Measurements from ENCODE around the gene IQGAP3. TPM values are rescaled to one million over a fixed set of nuclear protein-coding genes. Genes with fewer than 3 reads are reported as not detected.
A peak's percentile ranks its signal among the peaks of the same experiment; 100 is the strongest.

The IQGAP3 gene
- total RNA-seq, 2 donors from 2014 or later: 0.52 TPM; not detected in 1

DNA sequence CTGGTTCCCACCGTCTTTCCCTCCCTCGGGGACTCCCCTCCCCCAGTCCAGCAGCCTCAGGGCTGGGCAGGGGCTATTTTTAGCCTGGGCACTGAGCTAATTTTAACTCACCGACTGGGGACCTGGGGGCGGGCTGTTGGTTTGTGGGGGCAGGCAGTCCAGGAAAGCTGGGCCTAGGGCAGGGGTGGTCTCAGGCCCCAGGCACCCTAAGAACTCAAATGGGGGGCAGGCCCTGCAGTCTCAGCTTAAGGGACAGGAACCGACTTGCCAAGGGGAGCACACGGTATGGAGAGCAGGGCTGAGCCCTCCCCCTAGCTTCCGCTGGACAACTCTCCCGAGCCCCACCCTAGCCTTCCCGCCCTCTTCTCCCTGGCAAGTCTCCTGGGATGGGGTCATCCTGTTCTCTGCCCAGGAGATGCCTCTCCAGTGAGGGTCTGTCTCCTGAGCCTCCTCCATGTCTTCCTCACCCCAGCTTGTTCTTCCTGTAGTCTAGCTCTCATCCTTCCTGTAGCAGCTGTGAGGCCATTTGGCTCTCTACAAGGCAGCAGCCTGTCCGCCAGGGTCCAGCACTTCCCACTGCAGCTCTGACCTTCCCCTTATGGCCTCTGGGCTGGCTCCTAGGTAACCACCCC, 81.8 kb downstream of the IQGAP3 start:
- intact Hi-C loops (cut with DNase I): no loop called here

DNA sequence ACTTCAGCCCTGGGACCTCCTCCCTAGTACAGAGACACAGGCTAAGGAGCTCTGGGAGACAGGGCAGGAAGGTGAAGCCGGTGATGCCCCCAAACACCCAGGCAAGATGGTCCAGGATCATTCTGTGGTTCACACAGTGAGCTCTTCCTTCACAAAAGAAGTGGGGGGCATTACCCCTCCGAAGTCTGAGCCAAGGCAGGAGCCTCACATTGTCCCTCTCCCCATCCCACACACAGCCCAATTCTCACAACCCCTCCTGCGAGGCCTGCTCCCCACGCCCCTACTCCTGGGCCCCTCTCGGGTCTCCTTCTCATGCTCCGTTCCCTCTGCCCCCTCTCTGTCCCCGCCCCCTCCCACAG, 82.5 kb downstream of the IQGAP3 start:
- Histone ChIP-seq H3K27ac (peak overlapping the region in 3 of 4 donors; percentile 60 to 71 (median 63)), H3K4me3 (no peak overlapping the region), H3K36me3 (replicated peaks in 1 of 2; ENCODE audit: insufficient read depth in 1 of 2, low read depth in 2 of 2) (no peaks in the 10 kb centered on the region), H3K9me3 (no peaks in the 10 kb centered on the region), H3K27me3 (no peaks in the 10 kb centered on the region), H3K4me1 (peaks cover 80% of the 10 kb centered on the region)
- DNase-seq (no peak), ATAC-seq (no peak)
- no peak for TF ChIP-seq POLR2A (IDR thresholded peaks at IDR 0.05)
- TF ChIP-seq, protein P1, sequence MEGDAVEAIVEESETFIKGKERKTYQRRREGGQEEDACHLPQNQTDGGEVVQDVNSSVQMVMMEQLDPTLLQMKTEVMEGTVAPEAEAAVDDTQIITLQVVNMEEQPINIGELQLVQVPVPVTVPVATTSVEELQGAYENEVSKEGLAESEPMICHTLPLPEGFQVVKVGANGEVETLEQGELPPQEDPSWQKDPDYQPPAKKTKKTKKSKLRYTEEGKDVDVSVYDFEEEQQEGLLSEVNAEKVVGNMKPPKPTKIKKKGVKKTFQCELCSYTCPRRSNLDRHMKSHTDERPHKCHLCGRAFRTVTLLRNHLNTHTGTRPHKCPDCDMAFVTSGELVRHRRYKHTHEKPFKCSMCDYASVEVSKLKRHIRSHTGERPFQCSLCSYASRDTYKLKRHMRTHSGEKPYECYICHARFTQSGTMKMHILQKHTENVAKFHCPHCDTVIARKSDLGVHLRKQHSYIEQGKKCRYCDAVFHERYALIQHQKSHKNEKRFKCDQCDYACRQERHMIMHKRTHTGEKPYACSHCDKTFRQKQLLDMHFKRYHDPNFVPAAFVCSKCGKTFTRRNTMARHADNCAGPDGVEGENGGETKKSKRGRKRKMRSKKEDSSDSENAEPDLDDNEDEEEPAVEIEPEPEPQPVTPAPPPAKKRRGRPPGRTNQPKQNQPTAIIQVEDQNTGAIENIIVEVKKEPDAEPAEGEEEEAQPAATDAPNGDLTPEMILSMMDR (IDR thresholded peaks at IDR 0.05): no peak
- WGBS, 2 donors: 19 to 27% methylated on average over 6 to 7 of the region's 7 CpGs
- intact Hi-C loops (cut with DNase I): no loop called here

More for the DNA sequence above, 81.8 kb downstream of the IQGAP3 start:
- no peaks in the 10 kb centered on the region for H3K9me3 ChIP-seq
- H3K4me3 ChIP-seq: no peak overlapping the region
- ATAC-seq: no peak
- peak overlapping the region; percentile 6 to 71 (median 62) for H3K27ac ChIP-seq
- peaks cover 83% of the 10 kb centered on the region for H3K4me1 ChIP-seq
- TF ChIP-seq, protein P1 (IDR thresholded peaks at IDR 0.05): peak in 3 of 7 experiments; percentile 19 to 39 (median 22)
- no peak for TF ChIP-seq POLR2A (IDR thresholded peaks at IDR 0.05)
- H3K36me3 ChIP-seq (replicated peaks in 1 of 2; ENCODE audit: insufficient read depth in 1 of 2, low read depth in 2 of 2): no peaks in the 10 kb centered on the region
- no peaks in the 10 kb centered on the region for H3K27me3 ChIP-seq
- WGBS, 2 donors: 13 to 27% methylated on average over 6 to 10 of the region's 10 CpGs
- DNase-seq: peak in 1 of 4 donors; percentile 44

DNA sequence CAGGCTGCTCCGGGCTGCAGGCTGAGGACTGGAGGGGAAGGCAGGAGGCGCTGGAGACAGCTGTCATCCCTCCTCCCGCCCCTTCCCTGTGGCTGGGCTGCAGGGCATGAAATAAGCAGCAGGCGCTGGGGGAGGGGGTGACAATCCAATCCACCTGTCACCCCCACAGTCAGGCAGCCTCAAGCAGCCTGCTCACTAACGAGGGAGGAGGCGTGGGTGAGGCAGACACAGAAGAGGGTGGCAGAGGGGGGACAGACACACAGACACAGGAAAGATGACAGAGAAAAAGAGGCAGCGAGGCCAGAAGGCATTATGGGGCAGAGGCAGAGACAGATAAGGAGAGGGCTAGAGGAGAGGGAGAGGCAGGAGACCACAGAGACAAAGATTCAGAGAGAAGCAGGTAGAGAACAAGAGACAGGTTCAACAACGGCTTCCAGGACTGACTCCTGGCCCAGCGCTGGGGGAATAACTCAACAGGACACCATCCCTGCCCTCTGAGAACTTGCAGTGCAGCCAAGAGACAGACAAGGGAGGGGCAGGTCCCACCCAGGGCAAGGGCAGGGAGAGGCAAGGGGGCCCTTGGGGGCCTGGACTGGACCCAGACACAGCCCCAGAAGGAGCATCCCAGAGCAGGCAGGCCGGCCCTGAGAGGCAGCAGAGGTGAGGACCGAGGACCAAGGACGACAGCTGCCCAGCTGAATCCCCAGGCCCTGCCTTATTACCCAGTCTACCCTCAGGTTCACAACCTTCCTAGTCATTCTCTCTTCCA, 83.0 kb downstream of the IQGAP3 start:
- no peak for ATAC-seq
- whole genome bisulfite sequencing, 2 donors: 14 to 23% methylated on average over 8 to 12 of the region's 12 CpGs
- Histone ChIP-seq H3K27me3 (no peaks in the 10 kb centered on the region), H3K4me1 (peaks cover 80% of the 10 kb centered on the region), H3K36me3 (replicated peaks in 1 of 2; ENCODE audit: insufficient read depth in 1 of 2, low read depth in 2 of 2) (no peaks in the 10 kb centered on the region), H3K4me3 (no peak overlapping the region), H3K9me3 (no peaks in the 10 kb centered on the region), H3K27ac (peak overlapping the region in 3 of 4 donors; percentile 60 to 71 (median 63))
- no peak for TF ChIP-seq POLR2A (IDR thresholded peaks at IDR 0.05)
- intact Hi-C loops (cut with DNase I): no loop called here
- peak in 3 of 4 donors; percentile 52 to 56 (median 54) for DNase-seq

DNA sequence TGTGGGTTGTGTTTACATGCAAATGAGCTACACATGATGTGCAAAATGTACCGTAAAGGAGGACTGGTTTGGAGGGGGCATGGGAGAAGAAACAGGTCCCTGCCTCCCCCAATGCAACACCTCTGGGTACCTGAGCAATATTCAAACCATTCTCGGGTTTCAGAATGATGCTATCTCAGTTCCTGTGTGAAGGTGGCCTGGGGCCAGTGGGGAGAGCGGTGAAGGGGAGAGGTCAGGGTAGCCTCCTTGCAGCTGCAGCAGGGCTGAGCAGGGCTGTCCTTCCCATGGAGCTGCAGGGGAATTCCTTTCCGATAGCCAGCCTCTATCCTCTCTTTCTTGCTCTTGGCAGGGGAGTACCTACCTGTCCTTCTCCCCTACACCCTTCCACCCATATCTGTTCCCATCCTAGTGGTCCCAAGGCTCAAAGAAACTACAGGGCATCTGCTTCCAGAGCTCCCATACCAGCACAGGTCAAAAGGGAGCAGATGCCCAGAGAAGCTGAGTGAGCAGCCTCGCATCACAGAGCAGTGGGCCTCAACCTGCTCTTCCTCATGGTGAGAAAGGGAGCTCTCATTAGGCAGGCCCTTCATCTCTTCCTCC, 83.7 kb downstream of the IQGAP3 start:
- H3K27ac ChIP-seq: peak overlapping the region in 3 of 4 donors; percentile 60 to 71 (median 63)
- no peak overlapping the region for H3K4me3 ChIP-seq
- peaks cover 78% of the 10 kb centered on the region for H3K4me1 ChIP-seq
- no peak for TF ChIP-seq POLR2A (IDR thresholded peaks at IDR 0.05)
- TF ChIP-seq, protein P1 (IDR thresholded peaks at IDR 0.05): no peak
- no peaks in the 10 kb centered on the region for H3K9me3 ChIP-seq
- WGBS, 2 donors: 45 to 52% methylated on average over 5 of the region's 5 CpGs
- H3K36me3 ChIP-seq (replicated peaks in 1 of 2; ENCODE audit: insufficient read depth in 1 of 2, low read depth in 2 of 2): no peaks in the 10 kb centered on the region
- H3K27me3 ChIP-seq: no peaks in the 10 kb centered on the region
- DNase-seq: no peak
- no peak for ATAC-seq
- intact Hi-C loops (cut with DNase I): no loop called here

DNA sequence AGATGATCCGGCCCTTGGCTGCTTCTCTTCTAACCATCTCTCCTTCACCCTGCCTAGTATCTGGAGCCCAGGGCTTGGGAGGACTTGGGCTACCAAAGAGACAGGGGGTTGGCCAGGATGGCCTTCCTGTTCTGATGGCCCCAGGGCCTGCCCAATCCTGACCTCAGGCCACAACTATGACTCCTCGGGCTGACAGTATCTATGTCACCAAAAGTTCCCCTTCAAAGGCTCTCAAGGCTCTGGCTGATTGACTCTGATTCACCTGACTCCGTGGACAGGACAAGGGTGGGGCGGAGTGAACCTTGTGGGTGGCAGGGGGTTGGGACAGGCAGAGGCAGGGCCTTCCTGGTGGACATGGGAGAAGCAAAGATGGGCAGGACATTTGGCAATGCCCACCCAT, 84.5 kb downstream of the IQGAP3 start:
- no peak overlapping the region for H3K27ac ChIP-seq
- ATAC-seq: no peak
- peaks cover 70% of the 10 kb centered on the region for H3K4me1 ChIP-seq
- TF ChIP-seq POLR2A (IDR thresholded peaks at IDR 0.05): no peak
- TF ChIP-seq, protein P1 (IDR thresholded peaks at IDR 0.05): no peak
- intact Hi-C loops (cut with DNase I): no loop called here
- H3K4me3 ChIP-seq: no peak overlapping the region
- DNase-seq: no peak
- no peaks in the 10 kb centered on the region for H3K27me3 ChIP-seq
- 51 to 55% methylated on average over 4 of the region's 4 CpGs for WGBS, 2 donors
- H3K36me3 ChIP-seq (replicated peaks in 1 of 2; ENCODE audit: insufficient read depth in 1 of 2, low read depth in 2 of 2): no peaks in the 10 kb centered on the region
- no peaks in the 10 kb centered on the region for H3K9me3 ChIP-seq

Data from body of pancreas (tissue), 4 donors.